Measurements from ENCODE around the gene CA6.

Gene CA6

GRCh38 chr1:9022773-9023172, 77.1 kb downstream of the CA6 start:
- TF ChIP-seq MAX (IDR thresholded peaks at IDR 0.05; ENCODE audit: low read depth, low read length) (no peak), POLR2A (IDR thresholded peaks at IDR 0.05; ENCODE audit: extremely low read depth, insufficient read length) (no peak), MYC (IDR thresholded peaks at IDR 0.05; ENCODE audit: low read depth, low read length) (no peak), CTCF (IDR thresholded peaks at IDR 0.05; ENCODE audit: low read depth, low read length) (no peak)
- DNase-seq (ENCODE audit: low read depth): no peak
- H3K4me3 ChIP-seq (ENCODE audit: low read depth, low read length): no peak overlapping the region

Measured in NB4 (cell line).